Neuron (in vitro differentiated cells): ENCODE data around the gene HSPH1.
A peak's percentile ranks its signal among the peaks of the same experiment; 100 is the strongest.
"Not testable (repeated sequence)": the region's sequence is repeated elsewhere in the genome, so short reads cannot be mapped to it uniquely, and the experiment has no call there.

ENCODE experiments used
- H2AFZ ChIP-seq: one replicate; pipeline ENCODE4 v1.6.1; 2013; ENCODE audit warnings: low read depth, mild to moderate bottlenecking, inconsistent platforms, low read length, moderate library complexity
- H3K27me3 ChIP-seq: one replicate; pipeline ENCODE4 v1.6.1; 2013; ENCODE audit warnings: low read length; ENCODE audit not compliant: insufficient read depth
- H3K36me3 ChIP-seq: one replicate; pipeline ENCODE4 v1.6.1; 2013; ENCODE audit warnings: low read length; ENCODE audit not compliant: insufficient read depth
- H3K4me1 ChIP-seq: one replicate; pipeline ENCODE4 v1.6.1; 2013; ENCODE audit warnings: low read length; ENCODE audit not compliant: insufficient read depth
- H3K4me3 ChIP-seq: 2 replicates; pipeline ENCODE4 v1.5.1; 2013; ENCODE audit warnings: mild to moderate bottlenecking, low read length, moderate library complexity
- H3K9me3 ChIP-seq: one replicate; pipeline ENCODE4 v1.6.1; 2013; ENCODE audit warnings: low read length

Gene HSPH1

GRCh38 chr13:31195616-31196015, 33.9 kb upstream of the HSPH1 start:
- H3K4me3 ChIP-seq = no peak overlapping the region
- H3K4me1 ChIP-seq = no peaks in the 10 kb centered on the region
- H3K9me3 ChIP-seq = no peaks in the 10 kb centered on the region
- H3K27me3 ChIP-seq = no peaks in the 10 kb centered on the region
- H3K36me3 ChIP-seq = no peaks in the 10 kb centered on the region
- no peak overlapping the region for H2AFZ ChIP-seq

GRCh38 chr13:31192306-31192705, 30.6 kb upstream of the HSPH1 start:
- no peak overlapping the region for H3K4me3 ChIP-seq
- no peaks in the 10 kb centered on the region for H3K9me3 ChIP-seq
- no peak overlapping the region for H2AFZ ChIP-seq
- H3K36me3 ChIP-seq = no peaks in the 10 kb centered on the region
- H3K27me3 ChIP-seq = no peaks in the 10 kb centered on the region
- H3K4me1 ChIP-seq = no peaks in the 10 kb centered on the region

GRCh38 chr13:31191748-31192147, 30.0 kb upstream of the HSPH1 start:
- Histone ChIP-seq H3K4me3 (no peak overlapping the region), H3K9me3 (no peaks in the 10 kb centered on the region), H3K4me1 (no peaks in the 10 kb centered on the region), H3K36me3 (no peaks in the 10 kb centered on the region), H2AFZ (no peak overlapping the region), H3K27me3 (no peaks in the 10 kb centered on the region)

GRCh38 chr13:31184981-31185645, 23.4 kb upstream of the HSPH1 start:
- H3K4me1 ChIP-seq = peaks cover 11% of the 10 kb centered on the region
- no peaks in the 10 kb centered on the region for H3K36me3 ChIP-seq
- no peaks in the 10 kb centered on the region for H3K9me3 ChIP-seq
- H3K27me3 ChIP-seq = no peaks in the 10 kb centered on the region
- H3K4me3 ChIP-seq = no peak overlapping the region
- peak overlapping the region; percentile 74 for H2AFZ ChIP-seq

GRCh38 chr13:31184451-31184850, 22.7 kb upstream of the HSPH1 start:
- peaks cover 11% of the 10 kb centered on the region for H3K4me1 ChIP-seq
- H3K9me3 ChIP-seq = no peaks in the 10 kb centered on the region
- H3K36me3 ChIP-seq = no peaks in the 10 kb centered on the region
- H3K4me3 ChIP-seq = no peak overlapping the region
- peak overlapping the region; percentile 74 for H2AFZ ChIP-seq
- no peaks in the 10 kb centered on the region for H3K27me3 ChIP-seq

GRCh38 chr13:31182987-31183386, 21.3 kb upstream of the HSPH1 start:
- H3K4me3 ChIP-seq = no peak overlapping the region
- H3K9me3 ChIP-seq = no peaks in the 10 kb centered on the region
- no peak overlapping the region for H2AFZ ChIP-seq
- H3K27me3 ChIP-seq = no peaks in the 10 kb centered on the region
- no peaks in the 10 kb centered on the region for H3K36me3 ChIP-seq
- H3K4me1 ChIP-seq = peaks cover 11% of the 10 kb centered on the region

GRCh38 chr13:31179754-31180153, 18.1 kb upstream of the HSPH1 start:
- H3K4me1 ChIP-seq = peaks cover 2% of the 10 kb centered on the region
- H3K4me3 ChIP-seq = no peak overlapping the region
- H2AFZ ChIP-seq = no peak overlapping the region
- no peaks in the 10 kb centered on the region for H3K36me3 ChIP-seq
- no peaks in the 10 kb centered on the region for H3K9me3 ChIP-seq
- no peaks in the 10 kb centered on the region for H3K27me3 ChIP-seq

- Histone ChIP-seq H3K4me3 (no peak overlapping the region), H2AFZ (no peak overlapping the region), H3K9me3 (no peaks in the 10 kb centered on the region), H3K27me3 (no peaks in the 10 kb centered on the region), H3K4me1 (no peaks in the 10 kb centered on the region), H3K36me3 (no peaks in the 10 kb centered on the region)
These were observed 17.5 kb upstream of the HSPH1 start for GRCh38 chr13:31179241-31179640.

GRCh38 chr13:31177813-31178495, 16.2 kb upstream of the HSPH1 start:
- H3K36me3 ChIP-seq, H3K4me1 ChIP-seq, H3K27me3 ChIP-seq, H3K4me3 ChIP-seq, H3K9me3 ChIP-seq, H2AFZ ChIP-seq: not testable (repeated sequence)

GRCh38 chr13:31175847-31176532, 14.3 kb upstream of the HSPH1 start:
- no peaks in the 10 kb centered on the region for H3K4me1 ChIP-seq
- no peaks in the 10 kb centered on the region for H3K36me3 ChIP-seq
- H3K9me3 ChIP-seq = no peaks in the 10 kb centered on the region
- H3K27me3 ChIP-seq = no peaks in the 10 kb centered on the region
- no peak overlapping the region for H2AFZ ChIP-seq
- no peak overlapping the region for H3K4me3 ChIP-seq

GRCh38 chr13:31174018-31174417, 12.3 kb upstream of the HSPH1 start:
- no peaks in the 10 kb centered on the region for H3K27me3 ChIP-seq
- no peaks in the 10 kb centered on the region for H3K36me3 ChIP-seq
- H3K4me3 ChIP-seq = no peak overlapping the region
- no peaks in the 10 kb centered on the region for H3K4me1 ChIP-seq
- H3K9me3 ChIP-seq = no peaks in the 10 kb centered on the region
- no peak overlapping the region for H2AFZ ChIP-seq

GRCh38 chr13:31172535-31172934, 10.8 kb upstream of the HSPH1 start:
- Histone ChIP-seq H2AFZ (no peak overlapping the region), H3K27me3 (no peaks in the 10 kb centered on the region), H3K9me3 (no peaks in the 10 kb centered on the region), H3K4me3 (no peak overlapping the region), H3K36me3 (no peaks in the 10 kb centered on the region), H3K4me1 (peaks cover 6% of the 10 kb centered on the region)

- Histone ChIP-seq H3K36me3 (no peaks in the 10 kb centered on the region), H3K4me1 (peaks cover 6% of the 10 kb centered on the region), H3K27me3 (no peaks in the 10 kb centered on the region), H3K4me3 (no peak overlapping the region), H3K9me3 (no peaks in the 10 kb centered on the region), H2AFZ (no peak overlapping the region)
These were observed 10.3 kb upstream of the HSPH1 start for GRCh38 chr13:31172001-31172400.
